A673 (cell line): Measurements from ENCODE around the gene PKP1.

Experiments
- CTCF ChIP-seq: fragments of 300-800, 200-600 bp; sonication (generic); conservative IDR thresholded peaks from 2 replicates; pipeline ENCODE4 v1.5.1; 2017; ENCODE audit warnings: low read depth, mild to moderate bottlenecking, antibody characterized with exemption, low read length, moderate library complexity, mixed read lengths
- EZH2 ChIP-seq: fragments of 200-600 bp; sonication (generic); IDR thresholded peaks from 2 replicates; pipeline ENCODE4 v1.6.1; 2017; ENCODE audit warnings: borderline replicate concordance, low read depth, mild to moderate bottlenecking, mixed read lengths, antibody characterized with exemption, low read length; ENCODE audit not compliant: poor library complexity, severe bottlenecking

- TF ChIP-seq CTCF (no peak), EZH2 (no peak)
Measured at GRCh38 chr1:201353186-201353940, 70.1 kb downstream of the PKP1 start.
